HCT116 (cell line): ENCODE data around the gene SOX6. TPM values are rescaled to one million over a fixed set of nuclear protein-coding genes. Genes with fewer than 3 reads are reported as not detected.

ENCODE experiments used
- ATAC-seq: fragments of 200-7000 bp; cut with Tn5 transposase; 2 replicates; pipeline ENCODE4 v1.9.1; 2020; ENCODE audit warnings: mild to moderate bottlenecking, moderate library complexity
- BruUV-seq: library from RNA; stranded (reverse); fragments of 400-500 nt; replicated peaks from 2 replicates; lab custom pipeline; 2021; lab: Mats Ljungman, UMichigan
- CTCF ChIA-PET: fragments of 300-600 bp; sonication (Branson Sonifier 250); formaldehyde crosslinking; loops from one replicate; lab custom pipeline; 2021; ENCODE audit warnings: antibody characterized with exemption; lab: Charles Lee
- POLR2A ChIA-PET: fragments of 300-600, 350-600 bp; sonication (Branson Sonifier 250); formaldehyde crosslinking; loops from one replicate; lab custom pipeline; 2021; ENCODE audit warnings: antibody characterized with exemption; lab: Charles Lee
- RAD21 ChIA-PET, 2 experiments: fragments of 300-600 bp; sonication (Branson Sonifier 250); formaldehyde crosslinking; loops; one replicate each; lab custom pipeline; 2023; ENCODE audit warnings: low total read pairs in 2 of 2; ENCODE audit not compliant: uncharacterized antibody in 2 of 2, unreplicated experiment in 2 of 2, low non-redundant PET in 1 of 2; lab: Charles Lee
- DNase-seq: peaks from one replicate; pipeline ENCODE4 v3.0.0-alpha.2; 2010; ENCODE audit warnings: low read depth, low spot score
- H2AFZ ChIP-seq: fragments of 200-600 bp; shearing (Covaris generic), sonication (generic); 2 replicates; pipeline ENCODE4 v1.6.1; 2017; ENCODE audit warnings: low read depth, mixed run types, mixed read lengths, antibody characterized with exemption, low read length; ENCODE audit not compliant: poor library complexity, severe bottlenecking
- H3K27ac ChIP-seq: 2 replicates; pipeline ENCODE4 v1.5.1; 2012; ENCODE audit warnings: low read depth, low read length
- H3K27me3 ChIP-seq: fragments of 200-600 bp; sonication (generic); 2 replicates; pipeline ENCODE4 v1.6.1; 2016; ENCODE audit warnings: mixed run types, low read length, mixed read lengths; ENCODE audit not compliant: insufficient read depth
- H3K36me3 ChIP-seq, 2 experiments: fragments of 200-500 bp in 1 of 2; fragments of 200-600 bp in 1 of 2; sonication (Bioruptor generic) in 1 of 2; sonication (generic) in 1 of 2; 2 replicates each; pipeline versions ENCODE4 v1.5.1 to v1.6.1; 2014 to 2016; ENCODE audit warnings: low read length in 2 of 2, inconsistent platforms in 1 of 2, mixed read lengths in 1 of 2, mixed run types in 1 of 2; ENCODE audit not compliant: insufficient read depth in 2 of 2, control insufficient read depth in 1 of 2
- H3K4me1 ChIP-seq, 2 experiments: fragments of 200-600 bp in 1 of 2; sonication (generic) in 1 of 2; 2 replicates each; pipeline versions ENCODE4 v1.5.1 to v1.6.1; 2012 to 2017; ENCODE audit warnings: low read length in 2 of 2, inconsistent platforms in 1 of 2, mild to moderate bottlenecking in 1 of 2, mixed read lengths in 1 of 2, mixed run types in 1 of 2, moderate library complexity in 1 of 2; ENCODE audit not compliant: insufficient read depth in 2 of 2, control insufficient read depth in 1 of 2
- H3K4me2 ChIP-seq: fragments of 200-600 bp; sonication (generic); 2 replicates; pipeline ENCODE4 v1.6.1; 2017; ENCODE audit warnings: mixed run types, low read length, mixed read lengths
- H3K4me3 ChIP-seq, 2 experiments: fragments of 200-600 bp in 1 of 2; sonication (generic) in 1 of 2; replicated peaks in 1 of 2; 2 replicates each; pipeline ENCODE4 v1.5.1; 2011 to 2016; ENCODE audit warnings: low read length in 2 of 2, control low read depth in 1 of 2, low read depth in 1 of 2, mild to moderate bottlenecking in 1 of 2, mixed read lengths in 1 of 2, mixed run types in 1 of 2
- H3K79me2 ChIP-seq: fragments of 200-600 bp; sonication (generic); 2 replicates; pipeline ENCODE4 v1.6.1; 2017; ENCODE audit warnings: mild to moderate bottlenecking, mixed run types, low read length, moderate library complexity, mixed read lengths; ENCODE audit not compliant: insufficient read depth
- H3K9ac ChIP-seq: fragments of 200-600 bp; sonication (generic); 2 replicates; pipeline ENCODE4 v1.6.1; 2016; ENCODE audit warnings: low read length, mixed read lengths
- H3K9me2 ChIP-seq: fragments of 200-600 bp; sonication (generic), shearing (Covaris generic); 2 replicates; pipeline ENCODE4 v1.6.1; 2017; ENCODE audit warnings: mixed run types, mild to moderate bottlenecking, moderate library complexity; ENCODE audit not compliant: insufficient read depth
- H3K9me3 ChIP-seq, 2 experiments: fragments of 200-500 bp in 1 of 2; fragments of 200-600 bp in 1 of 2; sonication (Bioruptor generic) in 1 of 2; sonication (generic) in 1 of 2; 2 replicates each; pipeline ENCODE4 v1.6.1; 2014 to 2017; ENCODE audit warnings: low read length in 2 of 2, mixed read lengths in 2 of 2, inconsistent platforms in 1 of 2, low read depth in 1 of 2, mild to moderate bottlenecking in 1 of 2, mixed run types in 1 of 2, moderate library complexity in 1 of 2; ENCODE audit not compliant: control insufficient read depth in 1 of 2, insufficient read depth in 1 of 2
- H4K20me1 ChIP-seq: fragments of 200-600 bp; sonication (generic), shearing (Covaris generic); 2 replicates; pipeline ENCODE4 v1.6.1; 2017; ENCODE audit warnings: mixed run types, mild to moderate bottlenecking, moderate library complexity; ENCODE audit not compliant: insufficient read depth
- RAD21 ChIP-seq: IDR thresholded peaks from 2 replicates; pipeline ENCODE4 v1.6.1; 2012; ENCODE audit warnings: low read depth, mild to moderate bottlenecking
- SIN3A ChIP-seq: IDR thresholded peaks from 2 replicates; pipeline ENCODE4 v1.6.1; 2012; ENCODE audit warnings: low read depth
- SP1 ChIP-seq: IDR thresholded peaks from 2 replicates; pipeline ENCODE4 v1.6.1; 2012; ENCODE audit warnings: low read depth
- SRF ChIP-seq: IDR thresholded peaks from 2 replicates; pipeline ENCODE4 v1.6.1; 2012; ENCODE audit warnings: low read depth
- intact Hi-C: fragments of 100-400 bp; cut with micrococcal nuclease; formaldehyde crosslinking; loops from 2 replicates; pipeline ENCODE4 v1.10.0; 2022
- total RNA-seq: library from RNA; stranded (reverse); gene quantifications from one replicate; pipeline ENCODE4 v1.2.1, GENCODE V29; 2021; ENCODE audit not compliant: unreplicated experiment
- TF ChIP-seq, protein P1 (sequence below): IDR thresholded peaks from 2 replicates; pipeline ENCODE4 v1.6.1; 2012
- TF ChIP-seq, protein P2 (sequence below): IDR thresholded peaks from 2 replicates; pipeline ENCODE4 v1.6.1; 2012; ENCODE audit warnings: low read depth

Gene SOX6
- total RNA-seq, 1 experiment from 2014 or later = 0.81 TPM

GRCh38 chr11:16027621-16028020, 328.7 kb downstream of the SOX6 start:
- intact Hi-C loops = no loop called here
- DNase-seq = no peak
- Histone ChIP-seq H3K27ac (no peak overlapping the region), H3K79me2 (no peaks in the 10 kb centered on the region), H3K9me2 (no peaks in the 10 kb centered on the region), H3K4me2 (no peak overlapping the region), H3K27me3 (peaks cover 43% of the 10 kb centered on the region)
- TF ChIP-seq, protein P1, sequence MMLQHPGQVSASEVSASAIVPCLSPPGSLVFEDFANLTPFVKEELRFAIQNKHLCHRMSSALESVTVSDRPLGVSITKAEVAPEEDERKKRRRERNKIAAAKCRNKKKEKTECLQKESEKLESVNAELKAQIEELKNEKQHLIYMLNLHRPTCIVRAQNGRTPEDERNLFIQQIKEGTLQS = no peak
- TF ChIP-seq RAD21 (no peak), SIN3A (no peak), SP1 (no peak)
- TF ChIP-seq, protein P2, sequence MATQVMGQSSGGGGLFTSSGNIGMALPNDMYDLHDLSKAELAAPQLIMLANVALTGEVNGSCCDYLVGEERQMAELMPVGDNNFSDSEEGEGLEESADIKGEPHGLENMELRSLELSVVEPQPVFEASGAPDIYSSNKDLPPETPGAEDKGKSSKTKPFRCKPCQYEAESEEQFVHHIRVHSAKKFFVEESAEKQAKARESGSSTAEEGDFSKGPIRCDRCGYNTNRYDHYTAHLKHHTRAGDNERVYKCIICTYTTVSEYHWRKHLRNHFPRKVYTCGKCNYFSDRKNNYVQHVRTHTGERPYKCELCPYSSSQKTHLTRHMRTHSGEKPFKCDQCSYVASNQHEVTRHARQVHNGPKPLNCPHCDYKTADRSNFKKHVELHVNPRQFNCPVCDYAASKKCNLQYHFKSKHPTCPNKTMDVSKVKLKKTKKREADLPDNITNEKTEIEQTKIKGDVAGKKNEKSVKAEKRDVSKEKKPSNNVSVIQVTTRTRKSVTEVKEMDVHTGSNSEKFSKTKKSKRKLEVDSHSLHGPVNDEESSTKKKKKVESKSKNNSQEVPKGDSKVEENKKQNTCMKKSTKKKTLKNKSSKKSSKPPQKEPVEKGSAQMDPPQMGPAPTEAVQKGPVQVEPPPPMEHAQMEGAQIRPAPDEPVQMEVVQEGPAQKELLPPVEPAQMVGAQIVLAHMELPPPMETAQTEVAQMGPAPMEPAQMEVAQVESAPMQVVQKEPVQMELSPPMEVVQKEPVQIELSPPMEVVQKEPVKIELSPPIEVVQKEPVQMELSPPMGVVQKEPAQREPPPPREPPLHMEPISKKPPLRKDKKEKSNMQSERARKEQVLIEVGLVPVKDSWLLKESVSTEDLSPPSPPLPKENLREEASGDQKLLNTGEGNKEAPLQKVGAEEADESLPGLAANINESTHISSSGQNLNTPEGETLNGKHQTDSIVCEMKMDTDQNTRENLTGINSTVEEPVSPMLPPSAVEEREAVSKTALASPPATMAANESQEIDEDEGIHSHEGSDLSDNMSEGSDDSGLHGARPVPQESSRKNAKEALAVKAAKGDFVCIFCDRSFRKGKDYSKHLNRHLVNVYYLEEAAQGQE = no peak
- TF ChIP-seq, all 23 proteins: peak for 0
- no peak overlapping the region for H3K9ac ChIP-seq
- no peaks in the 10 kb centered on the region for H3K9me3 ChIP-seq
- H3K4me3 ChIP-seq = no peak overlapping the region
- no peak overlapping the region for H2AFZ ChIP-seq
- H3K4me1 ChIP-seq = no peaks in the 10 kb centered on the region
- H3K36me3 ChIP-seq = no peaks in the 10 kb centered on the region
- no peak for ATAC-seq
- ChIA-PET CTCF (no interaction called here), POLR2A (no interaction called here), RAD21 (no interaction called here)
- H4K20me1 ChIP-seq = no peaks in the 10 kb centered on the region
- BruUV-seq = no TSS peak

- H3K36me3 ChIP-seq = no peaks in the 10 kb centered on the region
- POLR2A ChIA-PET = no interaction called here
Measured at GRCh38 chr11:16026849-16027248, 329.5 kb downstream of the SOX6 start.

More at GRCh38 chr11:16026849-16027248, 329.5 kb downstream of the SOX6 start:
- no peaks in the 10 kb centered on the region for H3K4me1 ChIP-seq
- no TSS peak for BruUV-seq
- intact Hi-C loops = no loop called here
- H4K20me1 ChIP-seq = no peaks in the 10 kb centered on the region
- H3K9me3 ChIP-seq = no peaks in the 10 kb centered on the region
- H3K9me2 ChIP-seq = no peaks in the 10 kb centered on the region
- no peak overlapping the region for H3K9ac ChIP-seq
- no peak for DNase-seq
- H3K4me2 ChIP-seq = no peak overlapping the region
- H3K27me3 ChIP-seq = peaks cover 41% of the 10 kb centered on the region
- no peak for ATAC-seq
- H3K79me2 ChIP-seq = no peaks in the 10 kb centered on the region
- CTCF ChIA-PET = no interaction called here
- H2AFZ ChIP-seq = no peak overlapping the region
- RAD21 ChIA-PET = no interaction called here
- no peak overlapping the region for H3K27ac ChIP-seq
- TF ChIP-seq SRF = no peak
- no peak overlapping the region for H3K4me3 ChIP-seq
